ENCODE measurements around the gene NR5A2.

Gene NR5A2

DNA sequence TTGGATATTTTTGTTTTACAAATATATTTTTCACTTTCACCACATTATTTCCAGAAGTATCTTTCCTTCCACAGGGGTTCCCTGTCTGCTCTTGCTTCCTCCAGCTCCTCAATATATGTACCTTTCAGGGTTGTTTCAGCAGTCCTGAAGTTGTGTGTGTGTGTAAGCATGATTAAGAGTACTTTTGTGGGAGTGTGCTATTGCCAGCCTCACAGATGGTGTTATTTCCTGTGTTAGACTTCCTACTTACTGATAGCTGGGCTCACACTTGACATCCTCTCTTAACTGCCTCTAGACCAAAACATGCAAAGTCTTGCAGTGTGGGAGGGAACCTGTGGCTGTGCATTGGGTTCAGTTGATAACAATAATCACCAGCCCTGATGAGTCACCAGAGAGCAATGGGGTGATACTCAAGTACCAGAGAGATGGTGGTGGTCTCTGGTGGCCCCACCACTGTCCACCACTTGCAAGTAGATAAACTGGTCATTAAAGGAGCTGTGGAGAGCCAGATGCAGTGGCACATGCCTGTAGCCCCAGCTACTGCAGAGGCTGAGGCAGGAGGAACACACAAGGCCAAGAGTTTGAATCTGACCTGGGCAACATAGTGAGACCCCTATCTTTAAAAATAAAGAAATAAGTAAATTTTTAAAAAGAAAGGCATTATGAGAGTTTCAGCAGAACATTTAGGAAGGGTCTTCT lies 126.7 kb downstream of the NR5A2 start:
- DNase-seq (ENCODE audit: insufficient read length, low spot score) = no peak
- FAIRE-seq = no peak

DNA sequence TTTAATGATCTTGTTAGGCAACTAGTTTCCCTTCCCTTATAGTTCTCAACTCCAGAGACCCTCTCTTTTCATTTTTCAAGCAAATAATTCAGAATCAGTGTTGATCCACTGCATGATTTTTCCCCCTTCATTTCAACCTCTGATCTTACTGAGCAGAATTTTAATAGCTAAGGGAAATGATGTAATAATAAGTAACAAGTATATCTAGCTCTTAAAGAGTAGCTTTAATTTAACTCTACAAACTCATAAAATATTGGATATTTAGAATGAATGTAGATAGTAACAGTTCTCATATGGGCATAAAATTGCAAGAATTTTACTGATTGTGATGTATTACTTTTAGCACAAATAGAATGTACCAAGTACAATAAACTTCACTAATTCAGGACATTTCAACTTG lies 130.2 kb downstream of the NR5A2 start:
- no peak for FAIRE-seq
- DNase-seq (ENCODE audit: insufficient read length, low spot score) = no peak

DNA sequence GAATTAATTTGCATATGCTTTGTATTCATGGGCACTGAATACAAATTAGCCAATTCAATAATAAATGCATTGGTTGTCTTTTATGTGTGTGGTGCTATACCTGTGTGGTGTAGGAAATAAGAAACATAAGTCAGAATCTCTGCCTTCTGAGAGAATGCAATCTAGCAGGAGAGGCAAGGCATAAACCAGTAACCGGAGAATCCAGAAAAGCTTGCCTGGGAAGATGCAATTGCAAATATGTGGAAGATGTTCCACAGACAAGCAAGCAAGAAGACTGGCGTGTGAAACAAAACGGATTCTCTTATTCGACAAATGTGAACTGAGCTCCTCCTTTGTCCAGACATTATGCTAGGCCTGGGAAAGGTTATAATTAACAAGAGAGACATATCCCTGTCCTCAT lies 134.3 kb downstream of the NR5A2 start:
- no peak for FAIRE-seq
- DNase-seq (ENCODE audit: insufficient read length, low spot score) = no peak

GRCh38 chr1:200162258-200162657 lies 134.7 kb downstream of the NR5A2 start:
- DNase-seq (ENCODE audit: insufficient read length, low spot score) = no peak
- FAIRE-seq = no peak

DNA sequence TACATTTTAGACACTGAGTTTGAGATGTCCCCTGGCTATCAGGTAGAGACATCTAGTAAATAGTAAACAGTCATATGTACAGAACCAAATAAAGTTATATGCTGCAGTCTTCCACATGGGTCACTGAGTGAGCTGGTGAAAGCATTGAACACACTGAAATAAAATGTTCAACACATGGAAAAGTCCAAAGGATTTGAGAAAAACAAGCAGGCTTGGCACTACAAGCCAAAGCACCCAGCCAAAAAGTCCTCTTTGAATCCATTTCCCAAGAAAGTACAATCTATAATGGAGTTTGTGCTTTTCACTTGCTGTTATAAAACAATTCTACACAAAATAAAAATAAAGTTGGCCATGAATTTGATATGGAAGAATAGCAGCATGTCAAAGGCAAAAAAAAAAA lies 135.4 kb downstream of the NR5A2 start:
- no peak for FAIRE-seq
- DNase-seq (ENCODE audit: insufficient read length, low spot score) = no peak

DNA sequence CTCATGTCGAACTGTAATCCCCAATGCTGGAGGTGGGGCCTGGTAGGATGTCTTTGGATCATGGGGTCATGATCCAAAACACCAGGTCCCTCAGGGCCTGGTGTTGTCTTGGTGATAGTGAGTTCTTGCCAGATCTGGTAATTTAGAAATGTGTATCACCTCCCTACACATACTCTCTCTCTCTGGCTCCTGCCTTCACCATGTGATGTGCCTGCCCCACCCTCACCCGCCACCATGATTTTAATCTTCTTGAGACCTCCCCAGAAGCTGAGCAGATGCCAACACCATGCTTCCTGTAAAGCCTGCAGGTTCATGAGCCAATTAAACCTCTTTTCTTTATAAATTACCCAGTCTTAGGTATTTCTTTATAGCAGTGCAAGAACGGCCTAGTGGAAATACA lies 136.4 kb downstream of the NR5A2 start:
- FAIRE-seq = no peak
- no peak for DNase-seq (ENCODE audit: insufficient read length, low spot score)

- DNase-seq (ENCODE audit: insufficient read length, low spot score) (no peak), FAIRE-seq (no peak)
These were observed 138.1 kb downstream of the NR5A2 start for GRCh38 chr1:200165493-200166220.

DNA sequence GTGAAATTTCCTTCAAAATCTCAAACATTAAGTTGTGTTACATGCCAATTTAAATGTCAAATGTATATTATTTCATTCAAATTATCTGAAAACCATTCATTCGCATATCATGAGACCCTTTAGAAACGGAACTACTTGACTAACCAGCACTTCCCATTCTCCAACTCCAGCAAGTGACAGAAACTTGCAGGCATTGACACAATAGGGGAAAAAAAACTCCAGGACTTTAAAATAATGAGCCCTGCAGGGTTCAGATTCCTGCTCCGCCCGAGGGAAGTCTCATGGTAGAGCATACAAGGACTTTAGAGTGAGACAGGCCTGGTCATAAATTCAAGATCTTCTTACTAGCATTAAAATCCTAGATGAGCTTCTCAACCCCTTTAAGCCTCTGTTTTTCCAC lies 138.9 kb downstream of the NR5A2 start:
- FAIRE-seq (no peak), DNase-seq (ENCODE audit: insufficient read length, low spot score) (no peak)

DNA sequence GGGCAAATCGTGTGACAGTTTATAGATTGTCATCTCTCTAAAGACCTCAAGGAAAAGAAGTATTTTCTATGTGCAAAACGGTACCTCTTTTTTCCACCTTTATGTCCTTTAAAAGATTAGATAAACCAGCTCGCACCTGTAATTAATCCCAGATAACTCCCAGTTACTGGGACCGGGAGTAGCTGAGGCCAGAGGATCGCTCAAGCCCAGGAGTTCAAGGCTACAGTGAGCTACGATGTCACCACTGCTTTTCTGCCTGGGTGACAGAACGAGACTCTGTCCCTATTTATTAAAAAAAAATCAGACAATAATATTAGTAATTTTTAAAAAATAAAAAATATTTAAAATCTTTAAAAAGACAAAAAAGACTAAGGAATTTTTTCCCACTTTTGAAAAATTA lies 141.4 kb downstream of the NR5A2 start:
- FAIRE-seq (no peak), DNase-seq (ENCODE audit: insufficient read length, low spot score) (no peak)

GRCh38 chr1:200172311-200172710 lies 144.8 kb downstream of the NR5A2 start:
- DNase-seq (ENCODE audit: insufficient read length, low spot score) = no peak
- FAIRE-seq = peak; percentile 48

DNA sequence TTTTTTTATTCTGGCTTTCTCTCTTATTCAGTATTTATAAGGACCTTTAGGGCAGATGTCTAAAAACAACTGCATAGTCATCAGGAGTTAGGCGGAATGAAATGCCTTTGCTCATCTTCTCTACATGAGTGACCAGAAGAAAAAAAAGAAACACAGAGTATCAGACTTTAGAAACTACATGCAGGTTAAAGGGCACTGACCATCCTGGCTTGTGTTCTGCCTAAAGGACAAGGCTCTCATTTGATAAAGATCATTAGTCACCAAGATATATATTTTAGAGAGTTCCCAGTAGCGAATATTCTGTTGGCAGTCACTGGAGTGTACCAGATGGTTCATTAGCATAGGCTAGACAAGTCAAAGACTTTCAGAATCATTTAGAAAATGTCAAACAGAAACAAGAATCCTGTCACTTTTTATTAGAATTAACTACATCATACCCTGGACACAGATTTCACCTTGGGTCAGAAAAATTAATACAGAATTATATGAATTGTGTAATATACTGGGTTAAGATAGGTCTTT lies 145.6 kb downstream of the NR5A2 start:
- FAIRE-seq = no peak
- no peak for DNase-seq (ENCODE audit: insufficient read length, low spot score)

DNA sequence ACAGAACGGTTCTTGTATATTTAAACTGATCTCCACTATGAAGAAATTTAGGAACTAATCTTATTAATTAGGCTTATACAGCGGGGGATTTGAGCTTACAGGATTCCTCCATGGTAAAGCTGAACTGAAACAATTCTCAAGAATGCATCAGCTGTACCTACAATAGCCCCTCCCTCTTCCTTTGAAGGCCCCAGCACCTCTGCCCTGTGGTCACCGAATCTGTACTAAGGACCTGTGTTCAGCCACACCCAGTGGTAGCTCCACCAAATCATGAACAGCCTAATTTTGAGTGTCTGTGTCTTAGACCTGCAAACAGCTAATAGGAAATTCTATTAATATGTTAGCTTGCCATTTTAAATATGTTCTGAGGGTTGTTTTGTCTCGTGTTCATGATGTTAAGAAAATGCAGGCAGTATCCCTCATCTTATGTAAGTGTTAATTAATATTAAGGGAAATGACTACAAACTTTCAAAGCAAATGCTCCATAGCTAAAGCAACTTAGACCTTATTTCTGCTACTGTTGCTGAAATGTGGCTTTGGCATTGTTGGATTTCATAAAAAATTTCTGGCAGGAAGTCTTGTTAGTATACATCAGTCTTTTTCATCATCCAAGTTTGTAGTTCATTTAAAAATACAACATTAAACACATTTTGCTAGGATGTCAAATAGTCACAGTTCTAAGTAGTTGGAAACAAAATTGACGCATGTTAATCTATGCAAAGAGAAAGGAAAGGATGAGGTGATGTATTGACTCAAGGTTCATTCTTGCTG lies 147.2 kb downstream of the NR5A2 start:
- no peak for DNase-seq (ENCODE audit: insufficient read length, low spot score)
- no peak for FAIRE-seq

- DNase-seq (ENCODE audit: insufficient read length, low spot score) (no peak), FAIRE-seq (no peak)
These were observed 148.7 kb downstream of the NR5A2 start for GRCh38 chr1:200176181-200176580.

DNA sequence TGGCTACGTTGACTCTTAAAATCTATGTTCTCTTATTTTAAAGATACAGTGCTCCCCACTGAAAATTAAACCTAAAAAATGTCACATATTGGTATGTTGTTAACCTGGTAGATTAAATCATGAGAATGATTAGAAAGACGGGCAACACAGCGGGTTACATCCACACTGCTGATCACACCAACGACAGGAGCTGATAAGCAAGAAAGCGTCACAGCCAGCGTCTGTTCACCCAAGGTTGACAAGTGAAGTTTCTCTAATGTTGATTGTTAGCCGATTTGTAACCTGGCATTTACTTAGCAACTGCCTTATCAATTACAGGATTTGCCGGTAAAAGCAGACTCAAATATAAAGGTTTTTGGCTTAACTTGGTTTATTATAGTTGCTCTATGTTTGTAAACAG lies 149.3 kb downstream of the NR5A2 start:
- no peak for DNase-seq (ENCODE audit: insufficient read length, low spot score)
- no peak for FAIRE-seq

- FAIRE-seq (no peak), DNase-seq (ENCODE audit: insufficient read length, low spot score) (no peak)
These were observed 150.8 kb downstream of the NR5A2 start for GRCh38 chr1:200178340-200178739.

GRCh38 chr1:200179126-200179780 lies 151.7 kb downstream of the NR5A2 start:
- DNase-seq (ENCODE audit: insufficient read length, low spot score) (no peak), FAIRE-seq (no peak)

- no peak for DNase-seq (ENCODE audit: insufficient read length, low spot score)
- FAIRE-seq = no peak
These were observed 152.3 kb downstream of the NR5A2 start for GRCh38 chr1:200179781-200180160.

GRCh38 chr1:200180821-200181220 lies 153.3 kb downstream of the NR5A2 start:
- DNase-seq (ENCODE audit: insufficient read length, low spot score) (peak; percentile 20), FAIRE-seq (no peak)

DNA sequence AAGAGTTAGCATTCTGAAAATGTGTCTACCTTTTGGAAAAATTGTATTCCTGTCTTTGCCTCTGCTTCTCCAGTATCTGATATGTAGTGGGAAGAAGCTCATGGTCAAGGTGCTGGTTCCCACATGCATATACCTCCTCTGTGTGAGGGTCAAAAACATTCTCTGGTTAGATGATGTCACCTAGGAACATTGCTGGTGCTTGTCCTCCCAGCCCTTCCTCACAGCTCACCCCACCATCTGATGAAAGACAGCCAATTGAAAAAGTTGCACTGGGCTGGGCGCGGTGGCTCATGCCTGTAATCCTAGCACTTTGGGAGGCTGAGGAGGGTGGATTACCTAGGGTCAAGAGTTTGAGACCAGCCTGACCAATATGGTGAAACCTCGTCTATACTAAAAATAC lies 154.4 kb downstream of the NR5A2 start:
- no peak for FAIRE-seq

GRCh38 chr1:200182701-200183100 lies 155.2 kb downstream of the NR5A2 start:
- DNase-seq (ENCODE audit: insufficient read length, low spot score) (no peak), FAIRE-seq (no peak)

More for the DNA sequence above, 154.4 kb downstream of the NR5A2 start:
- DNase-seq (ENCODE audit: insufficient read length, low spot score) = no peak

- DNase-seq (ENCODE audit: insufficient read length, low spot score) = no peak
These were observed 156.1 kb downstream of the NR5A2 start for GRCh38 chr1:200183637-200184036.

More at GRCh38 chr1:200183637-200184036, 156.1 kb downstream of the NR5A2 start:
- FAIRE-seq = no peak
